ENCODE results near the gene SKAP2. TPM values are rescaled to one million over a fixed set of nuclear protein-coding genes. Genes with fewer than 3 reads are reported as not detected.

SKAP2 gene
- polyA plus RNA-seq, 1 of the 3 experiments (the other 2 are of a cell fraction), result 0.69 TPM

GRCh38 chr7:26618898-26619297, 245.5 kb downstream of the SKAP2 start:
- Histone ChIP-seq H3K9me2 (no peaks in the 10 kb centered on the region), H3K36me3 (replicated peaks in 1 of 2; ENCODE audit: control insufficient read depth in 1 of 2, insufficient read depth in 2 of 2, low read length in 1 of 2) (no peaks in the 10 kb centered on the region), H3K79me2 (ENCODE audit: insufficient read depth) (no peaks in the 10 kb centered on the region), H3K4me3 (ENCODE audit: low read depth in 2 of 2, low read length in 1 of 2) (no peak overlapping the region), H3K4me2 (no peak overlapping the region), H4K20me1 (ENCODE audit: insufficient read depth) (no peaks in the 10 kb centered on the region), H3K9ac (no peak overlapping the region), H3K4me1 (ENCODE audit: control insufficient read depth in 1 of 2, insufficient read depth in 2 of 2, low read depth in 1 of 2, low read length in 1 of 2) (no peaks in the 10 kb centered on the region), H3K27ac (ENCODE audit: low read depth in 2 of 2, low read length in 1 of 2) (no peak overlapping the region), H3K9me3 (no peaks in the 10 kb centered on the region), H3K27me3 (ENCODE audit: insufficient read depth) (no peaks in the 10 kb centered on the region), H3F3A (replicated peaks; ENCODE audit: insufficient read depth) (no peaks in the 10 kb centered on the region), H2AFZ (ENCODE audit: low read depth) (no peak overlapping the region)
- no peak for DNase-seq
- POLR2A ChIA-PET, result no interaction called here
- WGBS (ENCODE audit: low lambda C conversion rate), result 55% methylated on average over 8 of the region's 8 CpGs
- CTCF ChIA-PET, result interaction anchor here (1.2 to 2.2 kb wide), 2 partner anchors 9 to 249 kb away, joined by 5 to 7 read pairs; no protein-coding TSS in a partner anchor
- TF ChIP-seq FOXM1 (IDR thresholded peaks at IDR 0.05; ENCODE audit: low read depth) (no peak), RAD21 (IDR thresholded peaks at IDR 0.05; ENCODE audit: low read length) (no peak), PBX3 (IDR thresholded peaks at IDR 0.05) (no peak), SIN3A (IDR thresholded peaks at IDR 0.05; ENCODE audit: borderline replicate concordance, low read depth, low read length) (no peak), CTCF (IDR thresholded peaks at IDR 0.05) (no peak)

- Histone ChIP-seq H3K4me3 (ENCODE audit: low read depth in 2 of 2, low read length in 1 of 2) (no peak overlapping the region), H3K36me3 (replicated peaks in 1 of 2; ENCODE audit: control insufficient read depth in 1 of 2, insufficient read depth in 2 of 2, low read length in 1 of 2) (no peaks in the 10 kb centered on the region), H3K4me1 (ENCODE audit: control insufficient read depth in 1 of 2, insufficient read depth in 2 of 2, low read depth in 1 of 2, low read length in 1 of 2) (no peaks in the 10 kb centered on the region), H3K27ac (ENCODE audit: low read depth in 2 of 2, low read length in 1 of 2) (no peak overlapping the region), H3K9ac (no peak overlapping the region), H3K79me2 (ENCODE audit: insufficient read depth) (no peaks in the 10 kb centered on the region), H3K9me2 (no peaks in the 10 kb centered on the region), H3K4me2 (no peak overlapping the region), H3K9me3 (no peaks in the 10 kb centered on the region), H2AFZ (ENCODE audit: low read depth) (no peak overlapping the region), H4K20me1 (ENCODE audit: insufficient read depth) (no peaks in the 10 kb centered on the region), H3K27me3 (ENCODE audit: insufficient read depth) (no peaks in the 10 kb centered on the region), H3F3A (replicated peaks; ENCODE audit: insufficient read depth) (no peaks in the 10 kb centered on the region)
- WGBS (ENCODE audit: low lambda C conversion rate), result 39% methylated on average over 12 of the region's 12 CpGs
- CTCF ChIA-PET, result interaction anchor here (0.9 to 2.2 kb wide), 4 partner anchors 10 to 249 kb away, joined by 3 to 7 read pairs (median 4); no protein-coding TSS in a partner anchor
- no peak for DNase-seq
- POLR2A ChIA-PET, result no interaction called here
- TF ChIP-seq, protein P1, sequence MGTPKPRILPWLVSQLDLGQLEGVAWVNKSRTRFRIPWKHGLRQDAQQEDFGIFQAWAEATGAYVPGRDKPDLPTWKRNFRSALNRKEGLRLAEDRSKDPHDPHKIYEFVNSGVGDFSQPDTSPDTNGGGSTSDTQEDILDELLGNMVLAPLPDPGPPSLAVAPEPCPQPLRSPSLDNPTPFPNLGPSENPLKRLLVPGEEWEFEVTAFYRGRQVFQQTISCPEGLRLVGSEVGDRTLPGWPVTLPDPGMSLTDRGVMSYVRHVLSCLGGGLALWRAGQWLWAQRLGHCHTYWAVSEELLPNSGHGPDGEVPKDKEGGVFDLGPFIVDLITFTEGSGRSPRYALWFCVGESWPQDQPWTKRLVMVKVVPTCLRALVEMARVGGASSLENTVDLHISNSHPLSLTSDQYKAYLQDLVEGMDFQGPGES (IDR thresholded peaks at IDR 0.05; ENCODE audit: low read depth, low read length), result no peak
- no peak for TF ChIP-seq EZH2phosphoT487 (IDR thresholded peaks at IDR 0.05; ENCODE audit: borderline replicate concordance, low read depth)
- TF ChIP-seq SIN3A (IDR thresholded peaks at IDR 0.05; ENCODE audit: borderline replicate concordance, low read depth, low read length), result no peak
- TF ChIP-seq RFX5 (IDR thresholded peaks at IDR 0.05; ENCODE audit: low read length), result no peak
- no peak for TF ChIP-seq FOSL2 (IDR thresholded peaks at IDR 0.05; ENCODE audit: borderline replicate concordance, low read depth)
These were observed 245.9 kb downstream of the SKAP2 start for GRCh38 chr7:26618449-26618848.

Other genes starting within 250 kb of the SKAP2 start
- gene HOXA1, start 231.4 kb upstream of the SKAP2 start, polyA plus RNA-seq (2012; rRNA removed), result not detected in 2 replicates
- gene HOXA2, start 238.1 kb upstream of the SKAP2 start, polyA plus RNA-seq (2012; rRNA removed), result not detected in 2 replicates